ENCODE measurements around the gene ILF2.

ILF2 gene

GRCh38 chr1:153628638-153629342, 42.0 kb downstream of the ILF2 start:
- Histone ChIP-seq H3K4me1 (ENCODE audit: control insufficient read depth, insufficient read depth, low read length) (0 out of 2 replicates have a peak, but pooled peaks cover 3% of the 10 kb centered on the region), H3K4me3 (ENCODE audit: low read depth, low read length) (no peak overlapping the region), H3K36me3 (ENCODE audit: control insufficient read depth in 2 of 2, insufficient read depth in 1 of 2, low read length in 2 of 2) (peaks cover 0 to 20% of the 10 kb centered on the region in 2 experiments; a peak in 2 of 3 replicates), H3K27ac (ENCODE audit: extremely low read depth, low read depth, low read length) (no peak overlapping the region), H3K9me3 (ENCODE audit: control insufficient read depth, insufficient read depth, low read depth, low read length) (no peaks in the 10 kb centered on the region)
- CTCF ChIA-PET = interaction anchor here (0.7 to 7.4 kb wide), 12 partner anchors 10 to 276 kb away, joined by 4 to 54 read pairs (median 17); partner anchors contain the start of genes S100A14 and S100A16
- POLR2A ChIA-PET = interaction anchor here (1.9 to 2.9 kb wide), 4 partner anchors 16 to 43 kb away, joined by 11 to 24 read pairs (median 16); partner anchors contain the start of genes S100A16 and SNAPIN
- no peak for TF ChIP-seq SALL2 (tag by site-specific recombination; IDR thresholded peaks at IDR 0.05; ENCODE audit: borderline replicate concordance)
- TF ChIP-seq ZNF341 (tag by site-specific recombination; IDR thresholded peaks at IDR 0.05; ENCODE audit: low read depth) = peak; percentile 43; the same call in 1 of the 2 replicates
- TF ChIP-seq ZIC2 (tag by site-specific recombination; IDR thresholded peaks at IDR 0.05) = peak; percentile 81
- no peak for TF ChIP-seq ZNF155 (tag by site-specific recombination; IDR thresholded peaks at IDR 0.05)
- TF ChIP-seq ZNF513 (tag by site-specific recombination; IDR thresholded peaks at IDR 0.05) = no peak
- no peak for TF ChIP-seq ZNF114 (tag by site-specific recombination; IDR thresholded peaks at IDR 0.05)
- TF ChIP-seq BCL6B (tag by site-specific recombination; IDR thresholded peaks at IDR 0.05) = no peak
- TF ChIP-seq EGR2 (tag by site-specific recombination; IDR thresholded peaks at IDR 0.05; ENCODE audit: low read depth) = peak; percentile 49; the same call in 1 of the 2 replicates
- no peak for TF ChIP-seq TCF7L2 (IDR thresholded peaks at IDR 0.05; ENCODE audit: borderline replicate concordance, low read depth, low read length)
- 0 out of 2 replicates have a peak, but pooled peaks have one; percentile 38 for TF ChIP-seq HIC1 (tag by site-specific recombination; IDR thresholded peaks at IDR 0.05)
- TF ChIP-seq ZNF324 (tag by site-specific recombination; IDR thresholded peaks at IDR 0.05) = no peak
- TF ChIP-seq INSM2 (tag by site-specific recombination; IDR thresholded peaks at IDR 0.05) = no peak
- no peak for TF ChIP-seq ZNF704 (tag by site-specific recombination; IDR thresholded peaks at IDR 0.05)
- TF ChIP-seq KLF10 (tag by site-specific recombination; IDR thresholded peaks at IDR 0.05) = no peak
- TF ChIP-seq ZNF140 (tag by site-specific recombination; IDR thresholded peaks at IDR 0.05) = no peak
- no peak for TF ChIP-seq ZNF274 (IDR thresholded peaks at IDR 0.05; ENCODE audit: low read length)
- TF ChIP-seq ZNF274 (tag by site-specific recombination; IDR thresholded peaks at IDR 0.05; ENCODE audit: borderline replicate concordance) = no peak
- TF ChIP-seq REST (tag by site-specific recombination; IDR thresholded peaks at IDR 0.05) = no peak
- TF ChIP-seq OVOL3 (tag by site-specific recombination; IDR thresholded peaks at IDR 0.05) = no peak
- TF ChIP-seq GLIS1 (tag by site-specific recombination; IDR thresholded peaks at IDR 0.05) = peak; percentile 75
- TF ChIP-seq ZNF26 (tag by site-specific recombination; IDR thresholded peaks at IDR 0.05) = no peak
- TF ChIP-seq OSR2 (tag by site-specific recombination; IDR thresholded peaks at IDR 0.05) = no peak
- TF ChIP-seq ZNF558 (tag by site-specific recombination; IDR thresholded peaks at IDR 0.05) = no peak
- TF ChIP-seq GLIS2 (tag by site-specific recombination; IDR thresholded peaks at IDR 0.05) = peak; percentile 19; the same call in 1 of the 2 replicates
